Measurements from ENCODE around the gene TTYH3.

Gene TTYH3

GRCh38 chr7:2640846-2641316, 9.1 kb downstream of the TTYH3 start:
- Histone ChIP-seq H3K36me3 (no peaks in the 10 kb centered on the region), H3K27me3 (no peaks in the 10 kb centered on the region), H3K4me3 (peak overlapping the region; percentile 34 to 44), H3K4me1 (peaks cover 12 to 78% (median 55%) of the 10 kb centered on the region in 4 donors), H3K9me3 (no peaks in the 10 kb centered on the region), H3K27ac (peak overlapping the region; percentile 58 to 63)
- intact Hi-C loops (cut with DNase I; ENCODE audit: low total_unique reads) = no loop called here
- DNase-seq = no peak
- no peak for TF ChIP-seq CTCF (IDR thresholded peaks at IDR 0.05)

GRCh38 chr7:2641406-2642393, 9.9 kb downstream of the TTYH3 start:
- Histone ChIP-seq H3K9me3 (no peaks in the 10 kb centered on the region), H3K27me3 (no peaks in the 10 kb centered on the region), H3K4me1 (peaks cover 12 to 70% (median 54%) of the 10 kb centered on the region in 4 donors), H3K4me3 (peak overlapping the region; percentile 34 to 44), H3K27ac (peak overlapping the region; percentile 58 to 63), H3K36me3 (peaks cover 0 to 4% (median under 1%) of the 10 kb centered on the region in 3 donors)
- DNase-seq = peak; percentile 83 to 97
- TF ChIP-seq CTCF (IDR thresholded peaks at IDR 0.05) = no peak
- intact Hi-C loops (cut with DNase I; ENCODE audit: low total_unique reads) = no loop called here

GRCh38 chr7:2643386-2644219, 11.8 kb downstream of the TTYH3 start:
- intact Hi-C loops (cut with DNase I; ENCODE audit: low total_unique reads) = no loop called here
- Histone ChIP-seq H3K4me3 (no peak overlapping the region), H3K27me3 (no peaks in the 10 kb centered on the region), H3K36me3 (peaks cover 0 to 23% (median 18%) of the 10 kb centered on the region in 3 donors), H3K4me1 (peaks cover 6 to 51% (median 39%) of the 10 kb centered on the region in 4 donors), H3K27ac (no peak overlapping the region), H3K9me3 (no peaks in the 10 kb centered on the region)
- TF ChIP-seq CTCF (IDR thresholded peaks at IDR 0.05) = no peak
- no peak for DNase-seq

- Histone ChIP-seq H3K27ac (no peak overlapping the region), H3K9me3 (no peaks in the 10 kb centered on the region), H3K27me3 (no peaks in the 10 kb centered on the region), H3K4me1 (peaks cover under 1 to 45% (median 33%) of the 10 kb centered on the region in 4 donors), H3K4me3 (no peak overlapping the region), H3K36me3 (peaks cover 0 to 29% (median 18%) of the 10 kb centered on the region in 3 donors)
- TF ChIP-seq CTCF (IDR thresholded peaks at IDR 0.05) = no peak
- DNase-seq = no peak
- intact Hi-C loops (cut with DNase I; ENCODE audit: low total_unique reads) = no loop called here
Measured at GRCh38 chr7:2644220-2644561, 12.4 kb downstream of the TTYH3 start.

- no peak for TF ChIP-seq CTCF (IDR thresholded peaks at IDR 0.05)
Measured at GRCh38 chr7:2644562-2645273, 12.9 kb downstream of the TTYH3 start.

More at GRCh38 chr7:2644562-2645273, 12.9 kb downstream of the TTYH3 start:
- intact Hi-C loops (cut with DNase I; ENCODE audit: low total_unique reads) = loop anchor here (5.0 kb wide), 1 partner anchor 47 kb away; no protein-coding TSS in a partner anchor
- Histone ChIP-seq H3K27me3 (no peaks in the 10 kb centered on the region), H3K27ac (no peak overlapping the region), H3K36me3 (peaks cover 0 to 34% (median 18%) of the 10 kb centered on the region in 3 donors), H3K4me1 (peaks cover 0 to 40% (median 28%) of the 10 kb centered on the region in 4 donors), H3K9me3 (no peaks in the 10 kb centered on the region), H3K4me3 (no peak overlapping the region)
- no peak for DNase-seq
